Measurements from ENCODE around the gene UQCC2. TPM values are rescaled to one million over a fixed set of nuclear protein-coding genes. Genes with fewer than 3 reads are reported as not detected.

The UQCC2 gene
- total RNA-seq, 1 donor from 2014 or later, result 2.6 TPM

DNA sequence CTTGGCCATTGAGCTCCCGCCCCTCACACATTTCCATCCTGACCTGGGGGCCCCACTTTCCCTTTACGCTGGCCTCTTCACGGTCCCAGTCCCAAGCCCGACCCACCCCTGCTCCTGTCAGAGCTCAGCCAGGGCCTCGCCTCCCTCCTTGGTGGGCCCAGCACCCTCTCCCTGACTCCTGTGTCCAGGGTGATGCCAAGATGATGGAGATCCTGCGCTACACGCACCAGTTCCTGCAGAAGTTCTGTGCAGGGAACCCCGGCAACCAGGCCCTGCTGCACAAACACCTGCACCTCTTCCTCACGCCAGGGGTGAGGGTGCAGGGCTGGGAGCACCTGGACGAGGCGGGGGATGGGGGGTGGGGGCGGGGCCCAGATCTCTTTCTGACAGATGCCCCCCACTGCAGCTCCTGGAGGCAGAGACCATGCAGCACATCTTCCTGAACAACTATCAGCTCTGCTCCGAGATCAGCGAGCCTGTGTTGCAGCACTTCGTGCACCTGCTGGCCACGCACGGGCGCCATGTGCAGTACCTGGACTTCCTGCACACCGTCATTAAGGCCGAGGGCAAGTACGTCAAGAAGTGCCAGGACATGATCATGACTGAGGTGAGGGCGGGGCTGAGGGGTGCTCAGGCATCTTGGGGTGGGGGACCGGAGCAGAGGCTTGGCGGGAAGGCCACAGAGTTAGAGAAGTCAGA is 33.1 kb downstream of the UQCC2 start:
- Histone ChIP-seq H3K27me3 (no peaks in the 10 kb centered on the region), H3K36me3 (no peaks in the 10 kb centered on the region), H3K4me3 (no peak overlapping the region), H3K4me1 (no peaks in the 10 kb centered on the region), H3K9me3 (no peaks in the 10 kb centered on the region), H3K27ac (no peak overlapping the region)
- intact Hi-C loops (cut with DNase I), result no loop called here
- DNase-seq (ENCODE audit: low spot score in 2 of 2), result no peak
- TF ChIP-seq CTCF (IDR thresholded peaks at IDR 0.05), result no peak

GRCh38 chr6:33677689-33678088 is 33.8 kb downstream of the UQCC2 start:
- H3K27me3 ChIP-seq, result no peaks in the 10 kb centered on the region
- no peak overlapping the region for H3K27ac ChIP-seq
- TF ChIP-seq CTCF (IDR thresholded peaks at IDR 0.05), result no peak
- no peak overlapping the region for H3K4me3 ChIP-seq
- DNase-seq (ENCODE audit: low spot score in 2 of 2), result no peak
- intact Hi-C loops (cut with DNase I), result no loop called here
- H3K4me1 ChIP-seq, result no peaks in the 10 kb centered on the region
- H3K36me3 ChIP-seq, result no peaks in the 10 kb centered on the region
- H3K9me3 ChIP-seq, result no peaks in the 10 kb centered on the region

DNA sequence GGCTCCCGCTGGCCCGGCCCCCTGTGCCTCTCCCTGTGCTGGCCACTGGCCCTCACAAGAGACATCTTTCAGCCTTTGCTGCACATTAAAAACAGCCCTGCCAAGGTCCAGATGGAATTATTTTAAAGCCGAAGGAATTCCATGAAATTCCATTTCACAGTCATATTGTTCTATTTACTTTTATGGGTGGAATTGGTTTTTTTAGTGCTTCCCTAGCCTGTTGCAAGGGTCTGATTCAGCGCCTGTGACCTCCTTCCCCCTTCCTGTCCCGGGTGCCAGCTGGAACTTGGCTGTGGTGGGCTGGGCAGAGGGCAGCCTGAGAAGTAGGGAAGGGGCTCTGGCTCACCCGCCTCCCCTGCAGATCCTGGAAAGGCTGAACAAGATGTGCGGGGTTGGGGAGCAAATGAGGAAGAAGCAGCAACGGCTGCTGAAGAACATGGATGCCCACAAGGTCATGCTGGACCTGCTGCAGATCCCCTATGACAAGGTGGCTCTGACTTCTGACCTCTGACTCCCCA is 34.3 kb downstream of the UQCC2 start:
- intact Hi-C loops (cut with DNase I), result no loop called here
- no peak overlapping the region for H3K4me3 ChIP-seq
- no peak for TF ChIP-seq CTCF (IDR thresholded peaks at IDR 0.05)
- H3K36me3 ChIP-seq, result no peaks in the 10 kb centered on the region
- no peak for DNase-seq (ENCODE audit: low spot score in 2 of 2)
- H3K4me1 ChIP-seq, result no peaks in the 10 kb centered on the region
- no peaks in the 10 kb centered on the region for H3K9me3 ChIP-seq
- no peak overlapping the region for H3K27ac ChIP-seq
- no peaks in the 10 kb centered on the region for H3K27me3 ChIP-seq

DNA sequence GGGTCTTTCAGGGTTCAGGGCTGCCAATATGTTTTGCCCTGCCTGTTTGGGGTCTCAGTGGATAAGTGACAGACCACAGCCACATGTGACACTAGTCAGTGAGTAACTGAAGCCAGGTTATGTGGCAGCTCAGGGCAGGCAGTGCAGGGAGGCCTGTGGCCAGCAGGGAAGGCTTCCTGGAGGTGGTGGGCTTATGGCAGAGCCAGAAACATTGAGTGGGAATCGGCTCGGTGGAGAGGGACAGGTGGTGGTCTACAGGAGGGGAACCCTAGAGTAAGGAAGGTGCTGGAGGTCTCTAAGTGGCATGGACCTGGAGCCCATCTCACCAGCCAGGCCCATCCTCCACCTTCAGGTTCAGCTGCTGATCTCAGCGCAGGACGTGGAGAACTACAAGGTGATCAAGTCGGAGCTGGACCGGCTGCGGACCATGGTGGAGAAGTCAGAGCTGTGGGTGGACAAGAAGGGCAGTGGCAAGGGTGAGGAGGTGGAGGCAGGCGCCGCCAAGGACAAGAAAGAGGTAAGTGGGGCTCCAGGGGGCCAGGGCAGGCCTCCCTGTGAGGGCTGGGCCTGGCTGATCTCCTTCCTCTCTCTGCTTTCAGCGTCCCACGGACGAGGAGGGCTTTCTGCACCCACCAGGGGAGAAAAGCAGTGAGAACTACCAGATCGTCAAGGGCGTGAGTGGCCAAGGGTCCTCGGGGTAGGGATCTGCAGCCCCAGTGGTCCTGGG is 34.9 kb downstream of the UQCC2 start:
- no peak for TF ChIP-seq CTCF (IDR thresholded peaks at IDR 0.05)
- no peak overlapping the region for H3K27ac ChIP-seq
- no peaks in the 10 kb centered on the region for H3K27me3 ChIP-seq
- H3K4me3 ChIP-seq, result no peak overlapping the region
- intact Hi-C loops (cut with DNase I), result no loop called here
- no peaks in the 10 kb centered on the region for H3K4me1 ChIP-seq
- DNase-seq (ENCODE audit: low spot score in 2 of 2), result no peak
- no peaks in the 10 kb centered on the region for H3K9me3 ChIP-seq
- no peaks in the 10 kb centered on the region for H3K36me3 ChIP-seq

DNA sequence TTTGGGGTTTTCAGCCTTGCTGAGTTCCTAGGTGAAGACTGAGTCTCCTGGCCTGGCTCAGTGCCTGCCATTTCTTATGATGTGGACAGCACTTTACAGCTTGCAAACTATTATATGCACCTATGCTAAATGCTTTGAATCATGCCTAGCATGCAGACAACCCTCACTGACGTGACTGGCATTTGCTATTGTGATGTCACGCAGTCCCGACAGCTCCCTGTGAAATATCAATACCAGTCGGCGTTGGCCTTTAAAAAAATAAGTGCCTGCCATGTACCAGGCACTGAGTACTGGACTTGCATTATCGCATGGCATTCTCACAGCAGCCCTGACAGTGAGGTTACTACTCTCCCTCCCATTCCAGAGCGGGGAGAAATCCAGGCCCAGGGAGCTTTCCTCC is 35.5 kb downstream of the UQCC2 start:
- no peak overlapping the region for H3K4me3 ChIP-seq
- no peaks in the 10 kb centered on the region for H3K9me3 ChIP-seq
- intact Hi-C loops (cut with DNase I), result no loop called here
- TF ChIP-seq CTCF (IDR thresholded peaks at IDR 0.05), result no peak
- no peaks in the 10 kb centered on the region for H3K4me1 ChIP-seq
- no peak overlapping the region for H3K27ac ChIP-seq
- DNase-seq (ENCODE audit: low spot score in 2 of 2), result no peak
- no peaks in the 10 kb centered on the region for H3K27me3 ChIP-seq
- no peaks in the 10 kb centered on the region for H3K36me3 ChIP-seq

All from ascending aorta (tissue), 2 donors.